Stimulated activated naive CD8-positive, alpha-beta T cell treated with anti-CD3 and anti-CD28 coated beads, Interleukin-15, Interleukin-2, amounts not matched to agents 100 ng/mL and 50 ng/mL, for 24 hours (primary cell): Measurements from ENCODE around the gene DNASE1.
"Not testable (repeated sequence)": the region's sequence is repeated elsewhere in the genome, so short reads cannot be mapped to it uniquely, and the experiment has no call there.

Source experiments
- H3K27ac Mint-ChIP-seq: one replicate; pipeline ENCODE4 v1.8.0; 2021; ENCODE audit warnings: mild to moderate bottlenecking, mixed read lengths
- H3K27me3 Mint-ChIP-seq: one replicate; pipeline ENCODE4 v1.8.0; 2021; ENCODE audit warnings: mixed read lengths
- H3K36me3 Mint-ChIP-seq: one replicate; pipeline ENCODE4 v1.8.0; 2021; ENCODE audit warnings: low read depth, mixed read lengths
- H3K4me1 Mint-ChIP-seq: one replicate; pipeline ENCODE4 v1.8.0; 2021; ENCODE audit warnings: low read depth, mixed read lengths
- H3K4me3 Mint-ChIP-seq: one replicate; pipeline ENCODE4 v1.8.0; 2021; ENCODE audit warnings: mild to moderate bottlenecking, mixed read lengths
- H3K9me3 Mint-ChIP-seq: one replicate; pipeline ENCODE4 v1.8.0; 2021; ENCODE audit warnings: mixed read lengths

The DNASE1 gene

DNA sequence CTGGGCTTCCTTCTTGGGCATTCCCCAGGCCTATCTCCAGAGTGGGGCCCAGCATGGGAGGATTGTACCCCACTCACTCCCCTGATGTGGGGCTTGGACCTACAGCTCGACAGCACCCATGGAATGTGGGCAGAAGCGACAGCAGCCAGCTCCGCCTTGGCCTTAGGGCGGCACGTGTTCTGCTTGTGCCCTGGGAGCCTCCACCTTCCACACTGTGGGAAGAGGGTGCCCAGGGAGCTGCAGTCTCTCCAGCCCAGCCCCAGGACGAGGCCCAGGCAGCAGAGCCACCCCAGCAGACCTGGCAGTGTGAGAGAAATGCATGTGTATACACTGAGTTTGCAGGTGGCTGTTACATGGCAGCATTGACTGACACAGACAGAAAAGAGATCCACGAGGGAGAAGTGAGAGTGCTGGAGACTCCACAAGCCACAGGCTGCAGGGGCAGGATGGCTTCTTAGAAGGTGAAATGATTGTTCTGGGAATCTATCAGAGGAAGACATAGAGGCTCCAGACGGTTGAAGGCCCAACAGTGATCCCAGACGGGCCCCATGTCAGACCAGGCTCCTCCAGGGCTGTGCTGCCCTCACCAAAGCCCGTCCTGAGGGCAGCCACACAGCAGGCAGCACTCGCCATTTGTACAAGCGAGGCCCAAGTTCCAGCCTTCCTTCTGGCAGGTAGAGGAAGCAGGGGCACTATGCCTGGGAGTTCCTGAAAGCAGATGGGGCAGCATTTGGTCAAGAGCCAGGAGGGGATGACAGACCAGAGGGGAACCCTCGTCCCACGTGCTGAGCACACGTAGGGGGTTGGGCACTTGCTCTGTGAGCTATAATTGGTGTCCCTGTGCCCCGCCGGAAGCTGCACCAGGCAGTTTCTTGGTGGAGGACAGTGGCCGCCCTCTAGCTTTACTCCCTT is 2.8 kb upstream of the DNASE1 start:
- Mint-ChIP-seq H3K27ac (no peak overlapping the region), H3K36me3 (peaks cover 32% of the 10 kb centered on the region), H3K9me3 (no peaks in the 10 kb centered on the region), H3K4me1 (no peaks in the 10 kb centered on the region), H3K4me3 (no peak overlapping the region), H3K27me3 (no peaks in the 10 kb centered on the region)

DNA sequence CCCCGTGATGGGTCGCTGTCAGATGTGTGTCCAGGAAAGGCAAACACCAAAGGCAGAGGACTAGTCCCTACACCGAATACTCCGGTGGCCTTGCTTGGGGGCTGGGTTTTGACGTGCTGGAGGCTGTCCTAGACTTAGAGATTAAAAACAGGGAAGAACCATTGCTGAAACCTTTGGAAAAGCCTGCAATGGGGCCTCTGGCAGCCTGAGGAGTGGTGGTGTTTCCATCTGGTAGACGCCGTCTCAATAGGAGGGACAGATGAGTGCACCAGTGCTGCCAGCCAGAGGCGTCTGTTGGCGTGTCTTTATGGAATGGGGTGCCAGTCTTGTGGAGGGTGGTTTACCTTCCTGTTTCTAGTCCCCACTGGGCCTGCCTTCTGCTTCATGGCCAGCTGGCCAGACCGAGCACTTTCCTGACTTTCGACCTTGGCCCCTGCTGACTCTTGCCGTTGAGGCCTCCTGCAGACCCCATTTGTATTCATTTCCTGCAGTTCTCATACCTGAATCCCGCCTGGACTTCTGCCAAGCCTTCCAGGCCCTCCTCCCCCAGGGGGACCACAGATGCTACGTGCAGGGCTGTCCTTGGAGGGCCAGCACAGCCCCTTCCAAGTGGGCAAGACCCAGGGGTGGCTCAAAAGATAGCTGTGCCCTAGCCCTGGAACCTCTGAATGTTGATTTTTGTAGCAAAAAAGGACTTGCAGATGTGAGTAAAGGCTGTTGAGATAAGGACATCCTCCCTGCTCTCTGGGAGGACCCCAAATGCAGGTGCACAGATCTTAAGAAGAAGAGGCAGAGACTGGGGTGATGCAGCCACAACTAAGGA is 1.9 kb upstream of the DNASE1 start:
- H3K4me1 Mint-ChIP-seq: peaks cover 9% of the 10 kb centered on the region
- no peaks in the 10 kb centered on the region for H3K9me3 Mint-ChIP-seq
- peaks cover 40% of the 10 kb centered on the region for H3K36me3 Mint-ChIP-seq
- H3K27me3 Mint-ChIP-seq: no peaks in the 10 kb centered on the region
- no peak overlapping the region for H3K27ac Mint-ChIP-seq
- H3K4me3 Mint-ChIP-seq: no peak overlapping the region

DNA sequence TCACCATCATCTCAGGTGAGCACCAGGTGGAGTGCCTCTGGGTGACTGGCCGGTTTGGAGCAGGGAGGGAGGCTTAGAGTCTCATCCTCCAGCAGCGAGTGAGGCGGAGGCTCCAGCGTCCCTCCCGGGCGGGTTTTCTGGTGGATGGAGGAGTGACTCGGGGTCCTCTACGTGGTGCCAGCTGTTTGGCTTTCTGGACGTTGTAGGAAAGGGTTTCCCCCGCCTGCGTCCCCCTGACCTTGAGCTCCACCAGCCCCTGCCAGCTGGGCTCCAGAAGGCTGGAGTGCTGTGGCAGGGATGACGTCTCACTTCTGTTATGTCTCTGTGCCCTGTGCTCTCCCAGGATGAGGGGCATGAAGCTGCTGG is 522 bp downstream of the DNASE1 start:
- no peak overlapping the region for H3K27ac Mint-ChIP-seq
- no peak overlapping the region for H3K4me3 Mint-ChIP-seq
- peaks cover 22% of the 10 kb centered on the region for H3K4me1 Mint-ChIP-seq
- no peaks in the 10 kb centered on the region for H3K9me3 Mint-ChIP-seq
- H3K36me3 Mint-ChIP-seq: peaks cover 59% of the 10 kb centered on the region
- no peaks in the 10 kb centered on the region for H3K27me3 Mint-ChIP-seq

DNA sequence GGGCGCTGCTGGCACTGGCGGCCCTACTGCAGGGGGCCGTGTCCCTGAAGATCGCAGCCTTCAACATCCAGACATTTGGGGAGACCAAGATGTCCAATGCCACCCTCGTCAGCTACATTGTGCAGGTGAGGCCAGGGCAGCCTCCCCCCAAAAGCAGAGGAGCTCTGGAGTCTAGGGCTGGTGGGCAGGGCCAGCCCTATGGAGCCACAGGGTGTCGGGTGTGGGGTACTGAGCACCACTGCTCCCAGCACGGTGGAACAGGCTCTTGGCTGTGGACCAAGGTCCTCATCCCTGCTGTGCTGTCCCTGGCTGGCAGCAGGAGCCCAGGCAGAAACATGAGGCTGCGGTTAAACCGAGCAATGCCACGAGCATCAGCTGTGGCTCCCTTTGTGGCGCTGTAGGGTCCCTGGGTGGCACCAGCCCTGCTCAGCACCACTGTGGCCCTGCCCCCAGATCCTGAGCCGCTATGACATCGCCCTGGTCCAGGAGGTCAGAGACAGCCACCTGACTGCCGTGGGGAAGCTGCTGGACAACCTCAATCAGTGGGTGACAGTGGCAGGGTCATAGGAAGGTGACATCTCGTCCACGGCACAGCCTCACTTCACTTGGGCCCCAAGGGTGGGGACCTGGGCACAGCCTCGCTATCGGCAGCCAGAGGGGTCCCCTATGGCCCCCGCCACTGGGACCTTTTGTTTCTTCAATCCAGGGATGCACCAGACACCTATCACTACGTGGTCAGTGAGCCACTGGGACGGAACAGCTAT is 1.1 kb downstream of the DNASE1 start:
- H3K4me3 Mint-ChIP-seq: no peak overlapping the region
- no peak overlapping the region for H3K27ac Mint-ChIP-seq
- no peaks in the 10 kb centered on the region for H3K9me3 Mint-ChIP-seq
- no peaks in the 10 kb centered on the region for H3K27me3 Mint-ChIP-seq
- peaks cover 22% of the 10 kb centered on the region for H3K4me1 Mint-ChIP-seq
- H3K36me3 Mint-ChIP-seq: peaks cover 61% of the 10 kb centered on the region

DNA sequence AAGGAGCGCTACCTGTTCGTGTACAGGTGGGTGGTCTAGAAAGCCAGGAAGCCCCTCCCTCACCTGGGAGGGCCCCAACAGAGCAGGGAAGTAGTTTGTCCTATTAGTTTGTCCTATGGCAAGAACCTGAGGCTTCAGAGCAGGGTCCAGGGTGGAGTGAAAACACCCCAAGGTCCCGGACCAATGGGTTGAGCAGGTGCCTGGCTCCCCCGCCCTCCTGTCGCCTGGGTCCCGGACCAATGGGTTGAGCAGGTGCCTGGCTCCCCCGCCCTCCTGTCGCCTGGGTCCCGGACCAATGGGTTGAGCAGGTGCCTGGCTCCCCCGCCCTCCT is 1.6 kb downstream of the DNASE1 start:
- not testable (repeated sequence) for H3K4me3 Mint-ChIP-seq, H3K27me3 Mint-ChIP-seq, H3K27ac Mint-ChIP-seq, H3K9me3 Mint-ChIP-seq
- H3K4me1 Mint-ChIP-seq: peaks cover 22% of the 10 kb centered on the region
- H3K36me3 Mint-ChIP-seq: peaks cover 63% of the 10 kb centered on the region

DNA sequence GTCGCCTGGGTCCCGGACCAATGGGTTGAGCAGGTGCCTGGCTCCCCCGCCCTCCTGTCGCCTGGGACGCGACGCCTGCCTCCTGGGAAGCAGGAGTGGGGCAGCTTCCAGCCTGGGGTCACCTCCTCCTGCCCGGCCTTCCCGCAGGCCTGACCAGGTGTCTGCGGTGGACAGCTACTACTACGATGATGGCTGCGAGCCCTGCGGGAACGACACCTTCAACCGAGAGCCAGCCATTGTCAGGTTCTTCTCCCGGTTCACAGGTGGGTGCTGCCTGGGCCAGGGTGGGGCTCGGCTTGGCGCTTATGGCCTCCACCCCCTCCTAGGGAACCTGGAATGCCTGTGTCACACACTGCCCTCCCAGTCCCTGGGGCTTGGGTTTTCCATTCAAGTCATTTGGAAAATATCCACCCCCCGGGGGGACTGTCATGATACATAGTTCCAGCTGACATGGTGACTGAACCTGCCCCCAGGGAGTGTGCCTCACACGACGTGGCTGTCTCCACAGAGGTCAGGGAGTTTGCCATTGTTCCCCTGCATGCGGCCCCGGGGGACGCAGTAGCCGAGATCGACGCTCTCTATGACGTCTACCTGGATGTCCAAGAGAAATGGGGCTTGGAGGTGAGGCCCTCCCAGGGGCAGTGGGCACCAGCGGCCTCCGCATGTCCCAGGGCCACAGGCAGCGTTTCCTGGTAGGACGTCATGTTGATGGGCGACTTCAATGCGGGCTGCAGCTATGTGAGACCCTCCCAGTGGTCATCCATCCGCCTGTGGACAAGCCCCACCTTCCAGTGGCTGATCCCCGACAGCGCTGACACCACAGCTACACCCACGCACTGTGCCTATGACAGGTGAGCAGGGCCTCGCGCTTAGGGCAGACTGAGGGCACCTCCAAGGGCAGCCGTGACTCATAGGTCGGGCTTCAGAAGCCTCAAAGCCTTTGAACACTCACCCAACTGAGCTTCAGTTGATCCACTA is 2.3 kb downstream of the DNASE1 start:
- H3K27ac Mint-ChIP-seq: peak overlapping the region; percentile 8
- peaks cover 22% of the 10 kb centered on the region for H3K4me1 Mint-ChIP-seq

DNA sequence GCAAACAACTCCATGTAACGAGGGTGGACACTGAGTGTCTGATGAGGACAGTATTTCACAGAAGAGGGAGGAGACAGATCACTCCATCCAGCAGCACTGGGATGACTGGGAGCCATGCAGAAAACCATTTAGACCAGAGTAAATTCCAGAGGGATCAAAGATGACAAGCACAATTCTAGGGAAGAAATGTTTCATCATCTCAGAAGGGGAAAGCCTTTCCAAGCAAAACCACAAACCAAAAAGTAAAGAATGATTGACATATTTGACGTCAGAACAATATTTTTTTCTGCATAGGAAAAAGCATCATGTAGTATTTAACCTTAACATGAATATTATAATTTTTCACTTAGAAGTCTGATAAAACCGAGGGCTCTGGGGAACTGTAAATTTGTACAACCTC is 4.8 kb downstream of the DNASE1 start:
- Mint-ChIP-seq H3K4me1 (peaks cover 22% of the 10 kb centered on the region), H3K27ac (peak overlapping the region; percentile 82), H3K9me3 (no peaks in the 10 kb centered on the region), H3K27me3 (no peaks in the 10 kb centered on the region), H3K4me3 (no peak overlapping the region), H3K36me3 (peaks cover 64% of the 10 kb centered on the region)

More for the DNA sequence above, 2.3 kb downstream of the DNASE1 start:
- no peaks in the 10 kb centered on the region for H3K27me3 Mint-ChIP-seq
- no peaks in the 10 kb centered on the region for H3K9me3 Mint-ChIP-seq
- H3K4me3 Mint-ChIP-seq: no peak overlapping the region
- peaks cover 65% of the 10 kb centered on the region for H3K36me3 Mint-ChIP-seq

DNA sequence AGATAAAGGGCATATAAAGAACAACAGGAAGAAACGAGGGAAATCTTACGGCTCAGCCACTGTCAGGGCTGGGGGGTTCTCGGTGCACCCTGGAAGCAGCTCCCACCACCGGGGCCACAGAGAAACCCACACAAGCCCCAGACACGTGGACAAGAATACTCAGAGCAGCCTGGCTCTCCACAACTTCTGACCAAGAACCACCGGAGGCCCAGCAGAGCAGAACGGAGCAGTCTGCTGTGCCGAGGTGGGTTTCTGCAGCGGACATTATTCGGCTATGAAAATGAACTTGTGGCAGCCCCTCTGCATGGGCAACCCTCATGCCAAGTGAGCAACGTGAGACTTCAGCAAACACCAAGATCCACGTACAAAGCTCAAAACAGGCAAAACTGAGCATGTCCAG is 6.8 kb downstream of the DNASE1 start:
- Mint-ChIP-seq H3K36me3 (peaks cover 72% of the 10 kb centered on the region), H3K9me3 (no peaks in the 10 kb centered on the region), H3K27me3 (no peaks in the 10 kb centered on the region), H3K27ac (peak overlapping the region; percentile 59), H3K4me1 (peaks cover 27% of the 10 kb centered on the region), H3K4me3 (no peak overlapping the region)

DNA sequence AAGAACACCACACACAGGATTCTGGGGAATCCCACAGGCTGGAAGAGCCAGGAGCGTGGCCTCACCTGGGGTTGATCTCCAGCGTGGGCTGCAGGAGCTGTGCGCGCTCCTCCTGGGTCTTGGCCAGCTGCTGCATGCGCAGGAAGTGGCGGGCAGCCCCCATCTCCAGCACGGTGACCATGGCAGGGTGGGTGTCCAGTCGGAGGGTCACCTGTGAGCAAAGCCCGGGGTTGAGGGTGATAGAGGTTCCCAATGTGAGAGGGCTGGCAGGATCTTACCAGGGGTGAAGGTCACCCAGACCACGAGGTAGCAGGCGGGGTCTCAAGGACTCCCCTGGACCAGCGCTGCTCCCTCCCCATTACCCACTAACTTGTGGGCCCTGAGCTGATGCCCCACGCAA is 7.4 kb downstream of the DNASE1 start:
- no peak overlapping the region for H3K4me3 Mint-ChIP-seq
- no peak overlapping the region for H3K27ac Mint-ChIP-seq
- no peaks in the 10 kb centered on the region for H3K27me3 Mint-ChIP-seq
- H3K4me1 Mint-ChIP-seq: peaks cover 25% of the 10 kb centered on the region
- peaks cover 71% of the 10 kb centered on the region for H3K36me3 Mint-ChIP-seq
- no peaks in the 10 kb centered on the region for H3K9me3 Mint-ChIP-seq

DNA sequence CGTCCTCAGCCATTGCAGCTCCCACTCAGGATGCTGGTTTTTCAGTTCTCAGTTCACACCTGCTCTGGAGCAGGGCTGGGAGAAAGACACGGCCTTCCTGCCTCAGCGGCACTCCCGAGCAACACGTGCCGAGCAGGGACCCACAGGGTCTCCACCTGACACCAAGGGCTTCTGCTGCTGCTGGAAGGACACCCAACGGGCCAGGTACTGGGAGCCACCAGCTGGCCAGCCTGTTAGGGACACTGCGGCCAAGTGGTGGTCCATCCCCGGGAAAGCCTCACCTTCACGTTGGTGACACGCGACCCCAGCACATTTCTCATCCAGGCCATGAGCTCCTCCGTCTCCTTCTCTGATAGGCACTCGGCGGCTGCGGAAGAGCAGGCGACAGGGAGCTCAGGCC is 8.1 kb downstream of the DNASE1 start:
- Mint-ChIP-seq H3K4me1 (peaks cover 18% of the 10 kb centered on the region), H3K27ac (no peak overlapping the region), H3K9me3 (no peaks in the 10 kb centered on the region), H3K36me3 (peaks cover 67% of the 10 kb centered on the region), H3K27me3 (no peaks in the 10 kb centered on the region), H3K4me3 (no peak overlapping the region)

DNA sequence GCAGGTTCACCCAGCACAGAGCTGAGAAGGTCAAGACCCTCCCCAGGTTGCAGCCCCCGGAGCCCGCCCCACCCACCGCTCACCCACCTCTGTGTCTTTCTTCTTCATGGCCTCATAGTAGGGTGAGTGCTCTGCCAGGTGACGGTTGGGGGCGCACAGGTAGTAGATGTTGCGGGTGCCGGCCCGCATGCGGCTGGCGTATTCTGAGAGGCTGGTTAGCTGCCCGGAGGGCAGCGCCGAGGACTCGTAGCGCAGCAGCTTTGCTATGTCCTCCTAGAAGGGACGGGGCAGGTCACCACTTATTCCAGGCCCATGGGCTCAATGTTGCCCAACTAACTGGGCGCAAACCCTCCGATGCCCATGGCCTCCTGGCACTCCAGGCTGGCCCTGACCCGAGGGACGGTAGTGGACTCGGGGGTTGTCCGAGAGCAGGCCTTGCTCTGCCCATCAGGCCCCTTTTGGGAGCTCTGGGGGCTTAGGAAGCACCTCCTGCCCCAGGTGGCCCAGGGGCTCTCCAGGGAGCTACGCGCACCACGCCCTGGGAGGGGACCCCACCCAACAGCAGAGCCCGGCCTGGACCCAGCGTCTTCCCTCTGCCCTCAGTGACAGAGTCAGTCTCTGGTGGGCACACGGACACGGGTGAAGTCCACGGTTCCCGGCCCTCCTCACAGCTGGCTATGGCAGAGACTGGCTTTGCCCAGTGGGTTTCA is 9.9 kb downstream of the DNASE1 start:
- H3K36me3 Mint-ChIP-seq: peaks cover 52% of the 10 kb centered on the region
- H3K27me3 Mint-ChIP-seq: no peaks in the 10 kb centered on the region
- H3K27ac Mint-ChIP-seq: no peak overlapping the region
- H3K4me3 Mint-ChIP-seq: no peak overlapping the region
- no peaks in the 10 kb centered on the region for H3K9me3 Mint-ChIP-seq
- peaks cover 12% of the 10 kb centered on the region for H3K4me1 Mint-ChIP-seq

DNA sequence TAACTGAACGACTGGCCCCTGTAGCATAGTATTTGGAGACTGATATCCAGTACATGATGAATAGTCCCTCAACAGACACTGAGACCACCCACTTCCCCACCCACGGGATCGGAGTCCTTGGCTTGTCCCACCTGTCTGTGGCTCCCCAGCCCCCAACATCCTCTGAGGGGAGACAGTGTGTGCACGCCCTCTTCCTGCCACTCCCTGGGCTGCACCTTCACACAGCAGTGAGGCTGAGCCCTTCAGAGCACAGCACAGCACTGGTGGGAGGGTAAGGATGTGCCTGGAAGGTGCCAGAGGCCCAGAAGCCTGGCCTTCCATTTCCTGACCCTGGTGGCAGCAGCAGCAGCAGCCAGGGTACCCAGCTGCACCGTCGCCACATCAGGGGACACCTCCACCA is 11.0 kb downstream of the DNASE1 start:
- peaks cover 47% of the 10 kb centered on the region for H3K36me3 Mint-ChIP-seq
- no peaks in the 10 kb centered on the region for H3K27me3 Mint-ChIP-seq
- H3K4me3 Mint-ChIP-seq: no peak overlapping the region
- H3K9me3 Mint-ChIP-seq: no peaks in the 10 kb centered on the region
- H3K27ac Mint-ChIP-seq: peak overlapping the region; percentile 41
- peaks cover 8% of the 10 kb centered on the region for H3K4me1 Mint-ChIP-seq

DNA sequence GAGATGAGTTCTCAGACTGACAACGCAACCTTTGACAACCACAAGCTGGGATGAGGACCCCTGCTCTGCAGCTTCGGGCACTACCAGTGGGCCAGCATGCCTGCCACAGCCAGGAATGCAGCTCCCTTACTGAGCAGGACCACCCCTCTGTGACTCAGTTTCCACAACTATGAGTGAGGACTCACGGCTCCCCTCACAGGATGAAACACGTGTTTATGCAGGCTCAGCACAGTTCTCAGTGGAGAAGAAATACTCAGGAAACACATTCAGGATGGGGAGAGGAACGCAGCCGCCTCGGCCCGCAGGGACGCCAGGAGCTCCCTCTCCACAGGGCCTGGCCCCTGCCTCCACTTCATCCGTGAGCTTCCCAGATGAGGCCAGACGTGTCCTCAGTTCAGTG is 14.1 kb downstream of the DNASE1 start:
- peaks cover 50% of the 10 kb centered on the region for H3K36me3 Mint-ChIP-seq
- H3K27ac Mint-ChIP-seq: no peak overlapping the region

More for the DNA sequence above, 14.1 kb downstream of the DNASE1 start:
- Mint-ChIP-seq H3K9me3 (no peaks in the 10 kb centered on the region), H3K4me1 (peaks cover 14% of the 10 kb centered on the region), H3K4me3 (no peak overlapping the region), H3K27me3 (no peaks in the 10 kb centered on the region)
